ENCODE measurements around the gene LGALSL. TPM values are rescaled to one million over a fixed set of nuclear protein-coding genes. Genes with fewer than 3 reads are reported as not detected.

Gene LGALSL
- total and polyA plus RNA-seq, 9 of the 15 experiments (the other 6 are each of a cell fraction or from before 2014, with no cell fraction given) = 0.04 to 0.29 (median 0.14) TPM; not detected in 3

DNA sequence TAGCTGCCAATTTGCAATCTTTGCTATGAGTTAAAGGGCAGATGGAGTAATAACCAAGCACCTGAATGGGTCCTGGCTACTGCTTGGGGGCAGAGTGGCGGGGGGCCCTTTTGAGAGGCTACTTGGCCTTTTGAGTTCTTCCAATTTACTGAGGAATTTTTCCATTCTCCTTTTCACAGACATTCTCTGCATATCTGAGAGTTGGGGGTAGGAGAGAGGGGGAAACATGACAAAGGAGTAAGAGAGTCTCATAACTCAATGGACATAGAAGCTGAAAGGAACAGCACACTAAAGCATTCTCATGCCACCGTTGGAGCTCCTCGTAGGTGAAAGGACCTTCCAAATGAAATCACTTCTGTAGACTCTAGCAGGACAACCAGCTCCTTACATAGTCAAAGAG, 16.1 kb downstream of the LGALSL start:
- in situ Hi-C loops (cut with MboI) (no loop called here), intact Hi-C loops (cut with micrococcal nuclease) (no loop called here)
- ATAC-seq (no peak), DNase-seq (ENCODE audit: extremely low read depth in 1 of 4, low spot score in 3 of 4) (no peak), FAIRE-seq (no peak)
- Histone ChIP-seq H3K79me2 (ENCODE audit: control insufficient read depth, insufficient read depth, low read length) (no peaks in the 10 kb centered on the region), H3K9me3 (replicated peaks; ENCODE audit: control insufficient read depth, insufficient read depth, low read depth, low read length) (no peaks in the 10 kb centered on the region), H3K9ac (ENCODE audit: insufficient read depth in 1 of 2, low read depth in 2 of 2, low read length in 2 of 2) (no peak overlapping the region), H3K4me1 (replicated peaks in 1 of 2; ENCODE audit: control insufficient read depth in 2 of 2, insufficient read depth in 2 of 2, low read length in 2 of 2) (peaks cover 0 to 4% of the 10 kb centered on the region in 2 experiments; a peak in 2 of 5 replicates), H2AFZ (ENCODE audit: low read depth, low read length) (no peak overlapping the region), H3K36me3 (ENCODE audit: control insufficient read depth, insufficient read depth, low read length) (no peaks in the 10 kb centered on the region), H3K27ac (ENCODE audit: extremely low read depth, low read depth, low read length) (no peak overlapping the region), H3K4me3 (no peak overlapping the region), H4K20me1 (replicated peaks; ENCODE audit: control insufficient read depth, insufficient read depth, low read length) (no peaks in the 10 kb centered on the region), H3K27me3 (ENCODE audit: control insufficient read depth in 2 of 2, insufficient read depth in 2 of 2, low read length in 2 of 2) (peaks cover 10 to 25% of the 10 kb centered on the region in 2 experiments), H3K9me1 (ENCODE audit: control insufficient read depth, insufficient read depth, low read length) (no peaks in the 10 kb centered on the region), H3K4me2 (ENCODE audit: insufficient read depth, low read length) (no peak overlapping the region)
- POLR2A ChIA-PET = interaction anchor here (1.0 to 1.1 kb wide), 2 partner anchors 12 to 162 kb away, joined by 3 read pairs; no protein-coding TSS in a partner anchor
- CTCF ChIA-PET (ENCODE audit: low intra/inter-chr PET ratio) = no interaction called here
- BruUV-seq (replicated peaks) = no TSS peak
- WGBS (ENCODE audit: insufficient coverage, low coverage, missing lambda C conversion rate) = 4% methylated on average over 3 of the region's 3 CpGs
- TF ChIP-seq KDM4B (IDR thresholded peaks at IDR 0.05; ENCODE audit: borderline replicate concordance in 2 of 2, low read depth in 1 of 2) = no peak
- TF ChIP-seq, protein P1, sequence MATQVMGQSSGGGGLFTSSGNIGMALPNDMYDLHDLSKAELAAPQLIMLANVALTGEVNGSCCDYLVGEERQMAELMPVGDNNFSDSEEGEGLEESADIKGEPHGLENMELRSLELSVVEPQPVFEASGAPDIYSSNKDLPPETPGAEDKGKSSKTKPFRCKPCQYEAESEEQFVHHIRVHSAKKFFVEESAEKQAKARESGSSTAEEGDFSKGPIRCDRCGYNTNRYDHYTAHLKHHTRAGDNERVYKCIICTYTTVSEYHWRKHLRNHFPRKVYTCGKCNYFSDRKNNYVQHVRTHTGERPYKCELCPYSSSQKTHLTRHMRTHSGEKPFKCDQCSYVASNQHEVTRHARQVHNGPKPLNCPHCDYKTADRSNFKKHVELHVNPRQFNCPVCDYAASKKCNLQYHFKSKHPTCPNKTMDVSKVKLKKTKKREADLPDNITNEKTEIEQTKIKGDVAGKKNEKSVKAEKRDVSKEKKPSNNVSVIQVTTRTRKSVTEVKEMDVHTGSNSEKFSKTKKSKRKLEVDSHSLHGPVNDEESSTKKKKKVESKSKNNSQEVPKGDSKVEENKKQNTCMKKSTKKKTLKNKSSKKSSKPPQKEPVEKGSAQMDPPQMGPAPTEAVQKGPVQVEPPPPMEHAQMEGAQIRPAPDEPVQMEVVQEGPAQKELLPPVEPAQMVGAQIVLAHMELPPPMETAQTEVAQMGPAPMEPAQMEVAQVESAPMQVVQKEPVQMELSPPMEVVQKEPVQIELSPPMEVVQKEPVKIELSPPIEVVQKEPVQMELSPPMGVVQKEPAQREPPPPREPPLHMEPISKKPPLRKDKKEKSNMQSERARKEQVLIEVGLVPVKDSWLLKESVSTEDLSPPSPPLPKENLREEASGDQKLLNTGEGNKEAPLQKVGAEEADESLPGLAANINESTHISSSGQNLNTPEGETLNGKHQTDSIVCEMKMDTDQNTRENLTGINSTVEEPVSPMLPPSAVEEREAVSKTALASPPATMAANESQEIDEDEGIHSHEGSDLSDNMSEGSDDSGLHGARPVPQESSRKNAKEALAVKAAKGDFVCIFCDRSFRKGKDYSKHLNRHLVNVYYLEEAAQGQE (IDR thresholded peaks at IDR 0.05; ENCODE audit: borderline replicate concordance) = no peak
- TF ChIP-seq, protein P1 (CRISPR knock-in tag; IDR thresholded peaks at IDR 0.05; ENCODE audit: low read depth) = no peak

Data from K562 (cell line).